Measurements from ENCODE around the gene HCN2. TPM values are rescaled to one million over a fixed set of nuclear protein-coding genes. Genes with fewer than 3 reads are reported as not detected.
A peak's percentile ranks its signal among the peaks of the same experiment; 100 is the strongest.

The HCN2 gene
- total RNA-seq, 1 experiment from 2014 or later = 13.1 TPM

- no peak for TF ChIP-seq EZH2 (IDR thresholded peaks at IDR 0.05; ENCODE audit: borderline replicate concordance, low read depth, low read length, poor library complexity, severe bottlenecking)
- TF ChIP-seq, protein P1, sequence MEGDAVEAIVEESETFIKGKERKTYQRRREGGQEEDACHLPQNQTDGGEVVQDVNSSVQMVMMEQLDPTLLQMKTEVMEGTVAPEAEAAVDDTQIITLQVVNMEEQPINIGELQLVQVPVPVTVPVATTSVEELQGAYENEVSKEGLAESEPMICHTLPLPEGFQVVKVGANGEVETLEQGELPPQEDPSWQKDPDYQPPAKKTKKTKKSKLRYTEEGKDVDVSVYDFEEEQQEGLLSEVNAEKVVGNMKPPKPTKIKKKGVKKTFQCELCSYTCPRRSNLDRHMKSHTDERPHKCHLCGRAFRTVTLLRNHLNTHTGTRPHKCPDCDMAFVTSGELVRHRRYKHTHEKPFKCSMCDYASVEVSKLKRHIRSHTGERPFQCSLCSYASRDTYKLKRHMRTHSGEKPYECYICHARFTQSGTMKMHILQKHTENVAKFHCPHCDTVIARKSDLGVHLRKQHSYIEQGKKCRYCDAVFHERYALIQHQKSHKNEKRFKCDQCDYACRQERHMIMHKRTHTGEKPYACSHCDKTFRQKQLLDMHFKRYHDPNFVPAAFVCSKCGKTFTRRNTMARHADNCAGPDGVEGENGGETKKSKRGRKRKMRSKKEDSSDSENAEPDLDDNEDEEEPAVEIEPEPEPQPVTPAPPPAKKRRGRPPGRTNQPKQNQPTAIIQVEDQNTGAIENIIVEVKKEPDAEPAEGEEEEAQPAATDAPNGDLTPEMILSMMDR (conservative IDR thresholded peaks at IDR 0.05; ENCODE audit: low read depth, low read length) = no peak
- Histone ChIP-seq H3K36me3 (ENCODE audit: insufficient read depth, low read length, poor library complexity, severe bottlenecking) (peaks cover 3% of the 10 kb centered on the region), H3K27me3 (replicated peaks; ENCODE audit: insufficient read depth, low read depth, low read length, poor library complexity) (no peaks in the 10 kb centered on the region), H3K27ac (ENCODE audit: low read depth, low read length, poor library complexity, severe bottlenecking) (no peak overlapping the region), H3K4me1 (ENCODE audit: insufficient read depth, low read length, poor library complexity, severe bottlenecking) (peaks cover 7% of the 10 kb centered on the region), H3K9me3 (ENCODE audit: low read depth, low read length, poor library complexity, severe bottlenecking) (no peaks in the 10 kb centered on the region), H3K4me3 (ENCODE audit: low read depth, low read length, poor library complexity, severe bottlenecking) (no peak overlapping the region)
- BruUV-seq (replicated peaks) = no TSS peak
- ChIA-PET POLR2A (ENCODE audit: low non-redundant PET) (no interaction called here), CTCF (no interaction called here)
- intact Hi-C loops (cut with micrococcal nuclease; ENCODE audit: unreplicated experiment) = no loop called here
- no peak for DNase-seq (ENCODE audit: low spot score)
Observed at GRCh38 chr19:558770-559439, 30.8 kb upstream of the HCN2 start.

DNA sequence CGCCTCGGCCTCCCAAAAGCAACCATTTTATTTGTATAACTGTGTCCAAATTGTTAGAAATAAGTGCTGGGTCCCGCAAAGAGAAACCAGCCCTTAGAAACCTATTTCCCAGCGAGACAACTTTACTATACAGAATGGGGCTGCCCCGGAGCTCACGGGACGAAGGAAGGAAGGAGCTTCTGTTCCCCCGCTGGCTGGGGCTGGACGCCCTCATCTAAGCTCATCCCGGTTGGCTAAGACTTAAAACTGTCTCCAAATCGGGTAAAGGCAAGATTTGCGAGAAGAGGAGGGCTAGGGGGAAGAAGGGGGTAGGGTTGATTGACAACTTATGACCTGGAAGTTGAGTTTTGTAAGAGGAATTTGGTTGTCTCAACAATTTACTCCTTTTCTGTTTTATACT, 29.6 kb upstream of the HCN2 start:
- Histone ChIP-seq H3K36me3 (ENCODE audit: insufficient read depth, low read length, poor library complexity, severe bottlenecking) (peaks cover 3% of the 10 kb centered on the region), H3K9me3 (ENCODE audit: low read depth, low read length, poor library complexity, severe bottlenecking) (no peaks in the 10 kb centered on the region), H3K27me3 (replicated peaks; ENCODE audit: insufficient read depth, low read depth, low read length, poor library complexity) (no peaks in the 10 kb centered on the region), H3K27ac (ENCODE audit: low read depth, low read length, poor library complexity, severe bottlenecking) (peak overlapping the region; percentile 50), H3K4me3 (ENCODE audit: low read depth, low read length, poor library complexity, severe bottlenecking) (no peak overlapping the region), H3K4me1 (ENCODE audit: insufficient read depth, low read length, poor library complexity, severe bottlenecking) (peaks cover 7% of the 10 kb centered on the region)
- ChIA-PET CTCF (no interaction called here), POLR2A (ENCODE audit: low non-redundant PET) (no interaction called here)
- intact Hi-C loops (cut with micrococcal nuclease; ENCODE audit: unreplicated experiment) = no loop called here
- TF ChIP-seq, protein P1 (conservative IDR thresholded peaks at IDR 0.05; ENCODE audit: low read depth, low read length) = no peak
- TF ChIP-seq EZH2 (IDR thresholded peaks at IDR 0.05; ENCODE audit: borderline replicate concordance, low read depth, low read length, poor library complexity, severe bottlenecking) = no peak
- no TSS peak for BruUV-seq (replicated peaks)
- no peak for DNase-seq (ENCODE audit: low spot score)

- H3K27me3 ChIP-seq (replicated peaks; ENCODE audit: insufficient read depth, low read depth, low read length, poor library complexity) = no peaks in the 10 kb centered on the region
- H3K4me3 ChIP-seq (ENCODE audit: low read depth, low read length, poor library complexity, severe bottlenecking) = no peak overlapping the region
- H3K4me1 ChIP-seq (ENCODE audit: insufficient read depth, low read length, poor library complexity, severe bottlenecking) = peaks cover 10% of the 10 kb centered on the region
- intact Hi-C loops (cut with micrococcal nuclease; ENCODE audit: unreplicated experiment) = no loop called here
- H3K27ac ChIP-seq (ENCODE audit: low read depth, low read length, poor library complexity, severe bottlenecking) = peak overlapping the region; percentile 73
- BruUV-seq (replicated peaks) = no TSS peak
- H3K9me3 ChIP-seq (ENCODE audit: low read depth, low read length, poor library complexity, severe bottlenecking) = no peaks in the 10 kb centered on the region
- POLR2A ChIA-PET (ENCODE audit: low non-redundant PET) = no interaction called here
- H3K36me3 ChIP-seq (ENCODE audit: insufficient read depth, low read length, poor library complexity, severe bottlenecking) = peaks cover 3% of the 10 kb centered on the region
- CTCF ChIA-PET = no interaction called here
- TF ChIP-seq EZH2 (IDR thresholded peaks at IDR 0.05; ENCODE audit: borderline replicate concordance, low read depth, low read length, poor library complexity, severe bottlenecking) = no peak
- TF ChIP-seq, protein P1 (conservative IDR thresholded peaks at IDR 0.05; ENCODE audit: low read depth, low read length) = no peak
- DNase-seq (ENCODE audit: low spot score) = peak; percentile 84
Observed at GRCh38 chr19:566403-566802, 23.3 kb upstream of the HCN2 start.

Measured in A673 (cell line).